Measurements from ENCODE around the gene WDR90.

DNA sequence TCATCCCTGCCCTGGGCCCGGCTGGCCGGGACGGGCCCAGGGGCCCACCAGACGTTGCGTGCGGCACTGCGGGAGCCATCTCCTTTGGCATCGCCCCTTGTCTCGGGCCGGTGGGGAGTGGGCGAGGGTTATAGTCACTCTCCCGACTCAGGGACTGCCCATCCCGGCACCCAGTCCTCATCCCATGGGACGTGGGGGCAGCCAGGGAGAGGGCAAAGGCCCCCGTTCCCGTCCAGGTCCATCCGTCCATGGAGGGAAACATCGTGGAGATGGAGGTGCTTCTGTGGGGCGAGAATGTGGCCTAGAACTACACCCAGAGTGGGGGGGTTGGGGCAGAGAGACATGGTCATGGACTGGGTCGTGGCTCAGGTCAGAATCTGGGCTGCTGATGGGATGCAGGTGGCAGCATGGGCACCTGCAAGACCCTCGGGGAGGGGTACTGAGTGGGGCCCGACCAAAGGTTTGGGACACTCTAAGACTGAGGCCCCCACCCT lies 2.4 kb upstream of the WDR90 start:
- no peak for TF ChIP-seq CTCF (IDR thresholded peaks at IDR 0.05)
- no peak for TF ChIP-seq EP300 (IDR thresholded peaks at IDR 0.05)
- no peak for TF ChIP-seq POLR2A (IDR thresholded peaks at IDR 0.05)
